Ishikawa (cell line): ENCODE measurements around the gene SLC17A8.

Experiments used
- CEBPB ChIP-seq: IDR thresholded peaks from 2 replicates; pipeline ENCODE4 v1.6.1; 2012
- CREB1 ChIP-seq: IDR thresholded peaks from 2 replicates; pipeline ENCODE4 v1.6.1; 2012; ENCODE audit warnings: low read depth
- EGR1 ChIP-seq: IDR thresholded peaks from 2 replicates; pipeline ENCODE4 v1.6.1; 2012
- EP300 ChIP-seq: IDR thresholded peaks from 2 replicates; pipeline ENCODE4 v1.6.1; 2012; ENCODE audit warnings: borderline replicate concordance
- FOXM1 ChIP-seq: IDR thresholded peaks from 2 replicates; pipeline ENCODE4 v1.6.1; 2012; ENCODE audit warnings: low read depth, borderline replicate concordance
- NFIC ChIP-seq: IDR thresholded peaks from 2 replicates; pipeline ENCODE4 v1.6.1; 2012
- RAD21 ChIP-seq: IDR thresholded peaks from 2 replicates; pipeline ENCODE4 v1.6.1; 2012; ENCODE audit warnings: low read depth
- REST ChIP-seq: IDR thresholded peaks from 2 replicates; pipeline ENCODE4 v1.6.1; 2012; ENCODE audit warnings: low read depth, mild to moderate bottlenecking
- TAF1 ChIP-seq: IDR thresholded peaks from 2 replicates; pipeline ENCODE4 v1.6.1; 2012; ENCODE audit warnings: low read depth, mild to moderate bottlenecking
- TCF12 ChIP-seq: IDR thresholded peaks from 2 replicates; pipeline ENCODE4 v1.6.1; 2012; ENCODE audit warnings: low read depth
- TEAD4 ChIP-seq: IDR thresholded peaks from 2 replicates; pipeline ENCODE4 v1.6.1; 2012
- YY1 ChIP-seq: IDR thresholded peaks from 2 replicates; pipeline ENCODE4 v1.6.1; 2012; ENCODE audit warnings: low read depth
- ZBTB7A ChIP-seq: IDR thresholded peaks from 2 replicates; pipeline ENCODE4 v1.6.1; 2012; ENCODE audit warnings: low read depth
- TF ChIP-seq, protein P1 (sequence below): IDR thresholded peaks from 2 replicates; pipeline ENCODE4 v1.6.1; 2012
- TF ChIP-seq, protein P2 (sequence below): IDR thresholded peaks from 2 replicates; pipeline ENCODE4 v1.6.1; 2012

Gene SLC17A8

DNA sequence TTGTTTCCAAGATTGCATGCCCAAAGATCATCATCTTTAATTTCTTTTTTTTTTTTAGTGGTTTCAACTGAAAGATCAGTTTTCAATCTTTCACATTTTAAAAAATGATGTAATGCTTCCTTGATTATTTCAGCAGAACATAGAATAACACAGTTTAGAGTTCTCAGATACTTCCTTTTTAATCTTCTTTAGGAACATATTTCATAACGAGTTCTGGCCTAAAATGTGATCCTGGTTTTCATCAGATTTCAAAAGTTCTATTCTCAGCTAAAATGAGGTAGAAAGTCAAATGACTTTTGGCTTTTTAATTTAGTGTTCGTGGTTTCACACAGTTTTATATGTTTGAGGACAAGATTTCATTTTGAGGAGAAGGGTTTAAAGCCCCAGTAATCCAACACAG lies 76.8 kb downstream of the SLC17A8 start:
- TF ChIP-seq FOXM1: no peak
- no peak for TF ChIP-seq TAF1
- TF ChIP-seq TEAD4: no peak
- TF ChIP-seq EP300: no peak
- TF ChIP-seq, protein P1, sequence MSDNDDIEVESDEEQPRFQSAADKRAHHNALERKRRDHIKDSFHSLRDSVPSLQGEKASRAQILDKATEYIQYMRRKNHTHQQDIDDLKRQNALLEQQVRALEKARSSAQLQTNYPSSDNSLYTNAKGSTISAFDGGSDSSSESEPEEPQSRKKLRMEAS: no peak
- TF ChIP-seq EGR1: no peak
- TF ChIP-seq RAD21: no peak
- TF ChIP-seq ZBTB7A: no peak
- TF ChIP-seq CREB1: no peak
- TF ChIP-seq, protein P2, sequence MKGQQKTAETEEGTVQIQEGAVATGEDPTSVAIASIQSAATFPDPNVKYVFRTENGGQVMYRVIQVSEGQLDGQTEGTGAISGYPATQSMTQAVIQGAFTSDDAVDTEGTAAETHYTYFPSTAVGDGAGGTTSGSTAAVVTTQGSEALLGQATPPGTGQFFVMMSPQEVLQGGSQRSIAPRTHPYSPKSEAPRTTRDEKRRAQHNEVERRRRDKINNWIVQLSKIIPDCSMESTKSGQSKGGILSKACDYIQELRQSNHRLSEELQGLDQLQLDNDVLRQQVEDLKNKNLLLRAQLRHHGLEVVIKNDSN: no peak
- no peak for TF ChIP-seq TCF12
- no peak for TF ChIP-seq YY1
- TF ChIP-seq NFIC: no peak

GRCh38 chr12:100434177-100434576 lies 77.3 kb downstream of the SLC17A8 start:
- no peak for TF ChIP-seq CREB1
- TF ChIP-seq TAF1: no peak
- TF ChIP-seq FOXM1: no peak
- no peak for TF ChIP-seq TCF12
- no peak for TF ChIP-seq CEBPB
- no peak for TF ChIP-seq EP300
- no peak for TF ChIP-seq NFIC
- TF ChIP-seq TEAD4: no peak
- TF ChIP-seq RAD21: no peak
- TF ChIP-seq, protein P1: no peak
- TF ChIP-seq, protein P2: no peak
- TF ChIP-seq ZBTB7A: no peak
- no peak for TF ChIP-seq YY1

- TF ChIP-seq RAD21 (no peak), CREB1 (no peak), TAF1 (no peak), REST (no peak), TCF12 (no peak), EP300 (no peak), CEBPB (no peak), NFIC (no peak), ZBTB7A (no peak), TEAD4 (no peak), YY1 (no peak), EGR1 (no peak)
- TF ChIP-seq, protein P1: no peak
- TF ChIP-seq, protein P2: no peak
Observed at GRCh38 chr12:100435957-100436356, 79.1 kb downstream of the SLC17A8 start.

- TF ChIP-seq ZBTB7A (no peak), TCF12 (no peak), CREB1 (no peak), CEBPB (no peak), TAF1 (no peak), EGR1 (no peak), REST (no peak), RAD21 (no peak), FOXM1 (no peak), EP300 (no peak), YY1 (no peak), TEAD4 (no peak), NFIC (no peak)
- TF ChIP-seq, protein P2: no peak
- TF ChIP-seq, protein P1: no peak
Observed at GRCh38 chr12:100437038-100437841, 80.4 kb downstream of the SLC17A8 start.
